AG04449 (cell line): ENCODE measurements around the gene ARL5C.

Experiments used
- CTCF ChIA-PET: fragments of 350-600 bp; formaldehyde crosslinking; extraction: SDS; loops from one replicate; lab custom pipeline; 2021; ENCODE audit warnings: antibody characterized with exemption; lab: Yijun Ruan, JAX
- POLR2A ChIA-PET: fragments of 400-600, 350-600 bp; formaldehyde crosslinking; extraction: SDS; loops from one replicate; lab custom pipeline; 2020; ENCODE audit warnings: antibody characterized with exemption, inconsistent platforms; lab: Yijun Ruan, JAX
- DNase-seq: peaks from one replicate; pipeline ENCODE4 v3.0.0-alpha.2; 2010; ENCODE audit warnings: low read depth, low spot score
- H3K4me3 ChIP-seq: 2 replicates; pipeline ENCODE4 v1.5.1; 2011; ENCODE audit warnings: low read depth, mild to moderate bottlenecking, control low read depth, low read length
- TF ChIP-seq, protein P1 (sequence below): IDR thresholded peaks from one replicate; pipeline ENCODE4 v1.5.1; 2011; ENCODE audit warnings: mild to moderate bottlenecking, moderate library complexity, low read length, control low read depth, inconsistent platforms; ENCODE audit not compliant: insufficient read depth; ENCODE audit errors: missing control alignments

The ARL5C gene

GRCh38 chr17:39192901-39193300 is 26.9 kb upstream of the ARL5C start:
- POLR2A ChIA-PET: no interaction called here

GRCh38 chr17:39191750-39192510 is 26.0 kb upstream of the ARL5C start:
- ChIA-PET POLR2A (no interaction called here), CTCF (interaction anchor here (0.8 to 9.2 kb wide), 9 partner anchors 9 to 123 kb away, joined by 3 to 76 read pairs (median 5); partner anchors contain the start of gene ARL5C)
- H3K4me3 ChIP-seq: no peak overlapping the region
- no peak for DNase-seq
- TF ChIP-seq, protein P1, sequence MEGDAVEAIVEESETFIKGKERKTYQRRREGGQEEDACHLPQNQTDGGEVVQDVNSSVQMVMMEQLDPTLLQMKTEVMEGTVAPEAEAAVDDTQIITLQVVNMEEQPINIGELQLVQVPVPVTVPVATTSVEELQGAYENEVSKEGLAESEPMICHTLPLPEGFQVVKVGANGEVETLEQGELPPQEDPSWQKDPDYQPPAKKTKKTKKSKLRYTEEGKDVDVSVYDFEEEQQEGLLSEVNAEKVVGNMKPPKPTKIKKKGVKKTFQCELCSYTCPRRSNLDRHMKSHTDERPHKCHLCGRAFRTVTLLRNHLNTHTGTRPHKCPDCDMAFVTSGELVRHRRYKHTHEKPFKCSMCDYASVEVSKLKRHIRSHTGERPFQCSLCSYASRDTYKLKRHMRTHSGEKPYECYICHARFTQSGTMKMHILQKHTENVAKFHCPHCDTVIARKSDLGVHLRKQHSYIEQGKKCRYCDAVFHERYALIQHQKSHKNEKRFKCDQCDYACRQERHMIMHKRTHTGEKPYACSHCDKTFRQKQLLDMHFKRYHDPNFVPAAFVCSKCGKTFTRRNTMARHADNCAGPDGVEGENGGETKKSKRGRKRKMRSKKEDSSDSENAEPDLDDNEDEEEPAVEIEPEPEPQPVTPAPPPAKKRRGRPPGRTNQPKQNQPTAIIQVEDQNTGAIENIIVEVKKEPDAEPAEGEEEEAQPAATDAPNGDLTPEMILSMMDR: no peak

More at GRCh38 chr17:39192901-39193300, 26.9 kb upstream of the ARL5C start:
- TF ChIP-seq, protein P1: no peak
- no peak overlapping the region for H3K4me3 ChIP-seq
- no peak for DNase-seq
- CTCF ChIA-PET: interaction anchor here (1.1 to 9.2 kb wide), 8 partner anchors 9 to 124 kb away, joined by 3 to 76 read pairs (median 7); partner anchors contain the start of gene ARL5C

DNA sequence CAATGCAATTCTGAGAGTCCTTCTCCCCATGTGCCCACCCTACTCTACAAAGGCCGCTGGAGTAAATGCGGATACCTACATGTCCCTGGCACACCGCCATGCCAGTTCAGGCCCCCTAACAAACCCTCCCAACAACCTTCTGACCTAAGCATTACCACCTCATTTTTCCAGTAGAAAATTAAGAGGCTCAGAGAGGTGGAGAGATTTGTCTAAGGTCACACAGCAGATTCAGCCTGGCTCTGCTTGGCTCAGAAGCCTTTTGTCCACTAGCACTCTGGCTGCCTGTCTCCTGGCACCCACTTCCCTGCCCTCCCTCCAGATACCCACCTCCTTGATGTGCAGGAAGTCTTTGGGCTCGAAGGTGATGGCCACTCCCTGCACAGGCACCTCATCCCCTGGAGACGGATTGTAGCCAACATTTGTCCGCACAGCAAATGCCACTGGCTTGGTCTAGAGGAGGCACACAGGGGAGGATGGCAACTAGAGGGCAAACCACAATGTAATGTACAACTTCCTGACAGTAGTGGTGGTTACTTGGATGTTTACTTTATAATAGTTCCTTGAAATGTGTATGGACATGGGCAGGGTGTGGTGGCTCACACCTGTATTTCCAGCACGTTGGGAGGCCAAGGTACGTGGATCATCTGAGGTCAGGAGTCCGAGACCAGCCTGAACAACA is 21.3 kb upstream of the ARL5C start:
- POLR2A ChIA-PET: no interaction called here
- CTCF ChIA-PET: interaction anchor here (1.2 to 2.2 kb wide), 2 partner anchors 11 to 49 kb away, joined by 4 to 27 read pairs; no protein-coding TSS in a partner anchor

DNA sequence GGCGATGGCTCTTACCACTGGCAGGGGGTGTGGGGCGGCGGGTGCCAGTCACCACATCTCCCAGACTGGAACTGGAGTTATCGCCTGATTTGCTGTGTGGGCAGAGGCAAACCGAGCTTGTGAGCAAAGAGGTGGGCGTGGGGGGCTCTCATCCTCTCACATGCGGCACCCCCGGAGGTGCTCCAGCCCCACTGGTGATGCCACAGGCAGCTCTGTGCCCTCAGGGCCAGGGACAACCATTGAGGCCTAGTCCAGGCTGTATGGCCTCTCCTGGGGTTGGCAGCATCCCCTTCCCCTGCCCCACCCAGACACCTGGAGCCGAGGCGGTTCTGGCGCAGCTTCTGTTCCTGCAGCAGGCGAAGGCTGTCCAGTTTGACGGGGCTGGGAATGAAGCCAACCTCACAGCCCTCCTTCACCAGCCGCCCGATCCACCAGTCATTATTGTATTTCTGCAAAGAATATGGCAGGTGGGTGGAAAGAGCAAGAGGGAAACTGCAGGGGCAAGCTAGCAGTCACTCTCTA is 20.6 kb upstream of the ARL5C start:
- CTCF ChIA-PET: interaction anchor here (1.1 to 2.2 kb wide), 4 partner anchors 9 to 50 kb away, joined by 4 to 27 read pairs (median 10); no protein-coding TSS in a partner anchor
- TF ChIP-seq, protein P1: no peak
- no peak overlapping the region for H3K4me3 ChIP-seq
- POLR2A ChIA-PET: interaction anchor here (0.8 kb wide), 1 partner anchor 13 kb away, joined by 3 read pairs; no protein-coding TSS in a partner anchor
- no peak for DNase-seq

More for the DNA sequence above, 21.3 kb upstream of the ARL5C start:
- no peak for DNase-seq
- no peak overlapping the region for H3K4me3 ChIP-seq
- TF ChIP-seq, protein P1: no peak

GRCh38 chr17:39183720-39184119 is 17.8 kb upstream of the ARL5C start:
- DNase-seq: no peak
- TF ChIP-seq, protein P1: no peak
- ChIA-PET POLR2A (no interaction called here), CTCF (interaction anchor here (1.0 to 2.2 kb wide), 5 partner anchors 9 to 201 kb away, joined by 3 to 27 read pairs (median 7); no protein-coding TSS in a partner anchor)
- H3K4me3 ChIP-seq: no peak overlapping the region
